GM21717 (cell line): Measurements from ENCODE around the gene GLB1L.
A peak's percentile ranks its signal among the peaks of the same experiment; 100 is the strongest.
"Not testable (repeated sequence)": the region's sequence is repeated elsewhere in the genome, so short reads cannot be mapped to it uniquely, and the experiment has no call there.

Source experiments
- ATAC-seq: cut with Tn5 transposase; IDR thresholded peaks from one replicate; pipeline ENCODE4 v1.9.1; 2021; ENCODE audit warnings: mild to moderate bottlenecking, moderate library complexity; ENCODE audit not compliant: unreplicated experiment

The GLB1L gene

GRCh38 chr2:219209236-219210195 lies 35.7 kb downstream of the GLB1L start:
- ATAC-seq: no peak

DNA sequence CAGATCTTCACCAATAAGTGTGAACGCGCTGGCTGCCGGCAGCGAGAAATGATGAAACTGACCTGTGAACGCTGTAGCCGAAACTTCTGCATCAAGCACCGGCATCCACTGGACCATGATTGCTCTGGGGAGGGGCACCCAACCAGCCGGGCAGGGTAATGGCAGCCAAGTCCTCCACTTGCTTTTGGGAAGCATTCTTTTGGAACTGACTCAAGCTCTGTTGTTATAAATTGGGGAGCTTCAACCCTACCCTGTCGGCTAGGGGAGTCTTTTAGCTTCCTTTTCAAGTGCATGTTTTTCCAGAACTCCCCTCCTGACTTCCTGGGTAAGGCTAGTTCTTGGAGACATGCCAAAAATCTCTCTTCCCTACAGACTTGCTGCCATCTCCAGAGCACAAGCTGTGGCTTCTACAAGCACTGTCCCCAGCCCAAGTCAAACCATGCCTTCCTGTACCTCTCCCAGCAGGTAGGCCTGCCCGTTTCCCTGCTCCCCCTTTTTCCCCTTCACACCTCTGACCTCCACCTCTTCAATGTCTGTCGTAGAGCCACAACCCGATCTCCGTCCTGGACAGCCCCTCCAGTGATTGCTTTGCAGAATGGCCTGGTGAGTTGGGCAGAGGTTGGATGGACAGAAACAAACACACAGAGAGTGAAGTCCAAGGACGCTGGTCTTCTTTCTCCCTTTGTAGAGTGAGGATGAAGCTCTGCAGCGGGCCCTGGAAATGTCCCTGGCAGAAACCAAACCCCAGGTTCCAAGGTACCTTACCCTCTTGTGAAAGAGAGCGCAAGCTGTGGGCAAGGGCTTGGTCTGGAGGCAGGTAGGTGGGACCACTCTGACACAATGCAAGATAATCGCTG lies 37.1 kb downstream of the GLB1L start:
- no peak for ATAC-seq

DNA sequence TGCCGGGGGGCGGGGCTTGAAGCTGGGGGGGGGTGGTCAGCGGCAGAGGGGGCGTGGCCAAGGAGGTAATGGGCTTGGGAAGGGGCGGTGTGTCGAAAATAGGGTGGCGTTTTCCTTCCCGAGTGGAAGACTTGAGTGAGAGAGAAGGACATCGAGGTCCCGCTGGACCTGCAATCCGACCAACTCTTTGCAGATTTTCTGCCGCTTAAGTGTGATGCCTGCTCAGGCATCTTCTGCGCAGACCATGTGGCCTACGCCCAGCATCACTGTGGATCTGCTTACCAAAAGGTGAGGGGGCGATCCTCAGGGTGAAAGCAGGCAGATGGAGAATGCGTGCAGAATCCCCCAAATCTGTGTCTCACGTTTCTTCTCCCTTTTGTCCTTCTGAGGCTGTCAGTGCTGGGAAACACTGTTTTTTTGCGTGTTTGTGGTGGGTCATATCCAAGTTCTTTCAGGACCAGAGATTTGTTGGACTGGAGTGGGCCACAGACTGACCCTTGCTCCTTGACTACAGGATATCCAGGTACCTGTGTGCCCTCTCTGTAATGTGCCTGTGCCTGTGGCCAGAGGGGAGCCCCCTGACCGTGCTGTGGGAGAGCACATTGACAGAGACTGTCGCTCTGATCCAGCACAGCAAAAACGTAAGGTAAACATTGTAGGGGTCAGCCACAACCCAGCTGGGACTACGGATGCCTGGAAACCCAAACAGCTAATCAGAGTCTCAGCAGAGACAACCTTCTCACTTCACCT lies 37.9 kb downstream of the GLB1L start:
- no peak for ATAC-seq

GRCh38 chr2:219206328-219207133 lies 38.7 kb downstream of the GLB1L start, which contains the start of gene ZFAND2B:
Gene ZFAND2B (plus strand): TSS chr2:219206782. CDS start chr2:219206988, 206 bp downstream.
- ATAC-seq: peak; percentile 98

DNA sequence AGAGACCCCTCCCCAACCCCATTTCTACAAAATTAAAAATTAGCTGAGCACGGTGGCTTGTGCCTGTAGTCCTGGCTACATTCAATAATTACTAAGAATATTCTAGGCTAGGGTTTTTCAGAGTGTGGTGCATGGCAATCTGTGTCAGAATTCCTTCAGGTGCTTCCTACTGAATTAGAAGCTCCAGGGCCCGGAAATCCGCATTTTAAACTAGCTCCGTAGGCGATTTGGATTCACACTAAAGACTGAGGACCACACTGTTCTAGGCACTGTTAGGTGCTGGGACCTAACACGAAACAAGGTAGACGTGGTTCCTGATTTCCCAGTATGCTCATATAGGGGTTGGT lies 39.3 kb downstream of the GLB1L start:
- ATAC-seq: no peak

- no peak for ATAC-seq
Observed at GRCh38 chr2:219205165-219205538, 40.1 kb downstream of the GLB1L start.

GRCh38 chr2:219204425-219205164 lies 40.6 kb downstream of the GLB1L start:
- ATAC-seq: no peak

DNA sequence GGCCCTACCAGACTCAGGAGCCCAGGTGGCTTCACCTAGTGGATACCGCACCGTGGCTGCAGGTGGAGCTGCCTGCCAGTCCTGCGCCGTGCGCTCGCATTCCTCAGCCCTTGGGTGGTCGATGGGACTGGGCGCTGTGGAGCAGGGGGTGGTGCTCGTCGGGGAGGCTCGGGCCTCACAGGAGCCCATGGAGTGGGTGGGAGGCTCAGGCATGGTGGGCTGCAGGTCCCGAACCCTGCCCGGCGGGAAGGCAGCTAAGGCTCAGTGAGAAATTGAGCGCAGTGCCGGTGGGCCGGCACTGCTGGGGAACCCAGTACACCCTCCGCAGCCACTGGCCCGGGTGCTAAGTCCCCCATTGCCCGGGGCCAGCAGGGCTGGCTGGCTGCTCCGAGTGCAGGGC lies 43.9 kb downstream of the GLB1L start:
- not testable (repeated sequence) for ATAC-seq

DNA sequence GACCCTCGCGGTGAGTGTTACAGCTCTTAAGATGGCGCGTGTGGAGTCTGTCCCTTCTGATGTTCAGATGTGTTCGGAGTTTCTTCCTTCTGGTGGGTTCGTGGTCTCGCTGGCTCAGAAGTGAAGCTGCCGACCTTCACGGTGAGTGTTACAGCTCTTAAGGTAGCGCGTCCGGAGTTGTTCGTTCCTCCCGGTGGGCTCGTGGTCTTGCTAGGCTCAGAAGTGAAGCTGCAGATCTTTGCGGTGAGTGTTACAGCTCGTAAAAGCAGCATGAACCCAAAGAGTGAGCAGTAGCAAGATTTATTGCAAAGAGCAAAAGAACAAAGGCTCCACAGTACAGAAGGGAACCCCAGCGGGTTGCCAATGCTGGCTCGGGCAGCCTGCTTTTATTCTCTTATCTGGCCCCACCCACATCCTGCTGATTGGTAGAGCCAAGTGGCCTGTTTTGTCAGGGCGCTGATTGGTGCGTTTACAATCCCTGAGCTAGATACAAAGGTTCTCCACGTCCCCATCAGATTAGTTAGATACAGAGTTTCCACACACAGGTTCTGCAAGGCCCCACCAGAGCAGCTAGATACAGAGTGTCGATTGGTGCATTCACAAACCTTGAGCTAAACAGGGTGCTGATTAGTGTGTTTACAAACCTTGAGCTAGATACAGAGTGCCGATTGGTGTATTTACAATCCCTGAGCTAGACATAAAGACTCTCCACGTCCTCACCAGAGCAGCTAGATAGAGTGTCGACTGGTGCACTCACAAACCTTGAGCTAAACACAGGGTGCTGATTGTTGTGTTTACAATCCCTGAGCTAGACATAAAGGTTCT lies 44.5 kb downstream of the GLB1L start:
- not testable (repeated sequence) for ATAC-seq

DNA sequence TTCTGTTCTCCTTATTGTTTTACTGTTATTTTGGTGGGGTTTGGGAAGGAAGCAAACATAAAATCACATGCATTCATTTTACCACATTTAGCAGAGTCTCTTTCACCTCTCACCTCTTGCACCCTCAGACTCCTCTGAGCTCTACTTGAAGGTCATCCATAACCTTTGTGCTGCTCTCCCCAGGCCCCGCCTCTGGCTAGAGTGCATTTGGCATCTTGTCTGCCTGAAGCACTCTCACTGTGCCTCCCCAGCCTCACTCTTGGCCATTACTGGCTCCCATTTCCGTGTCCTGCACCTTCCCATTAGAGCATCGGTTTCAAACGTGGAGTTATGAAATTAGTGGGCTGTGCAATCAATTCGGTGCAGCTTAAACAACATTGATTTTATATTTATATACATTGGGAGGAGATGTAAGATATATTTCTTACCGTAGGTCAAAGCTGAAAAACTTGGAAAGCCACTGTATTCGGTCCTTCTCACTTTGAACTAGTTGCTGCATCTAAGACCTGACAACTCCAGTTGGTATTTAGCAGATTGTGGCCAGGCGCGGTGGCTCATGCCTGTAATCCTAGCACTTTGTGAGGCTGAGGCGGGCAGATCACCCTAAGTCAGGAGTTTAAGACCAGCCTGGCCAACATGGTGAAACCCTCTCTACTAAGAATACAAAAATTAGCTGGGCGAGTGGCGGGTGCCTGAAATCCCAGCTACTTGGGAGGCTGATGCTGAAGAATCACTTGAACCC lies 45.6 kb downstream of the GLB1L start:
- no peak for ATAC-seq

DNA sequence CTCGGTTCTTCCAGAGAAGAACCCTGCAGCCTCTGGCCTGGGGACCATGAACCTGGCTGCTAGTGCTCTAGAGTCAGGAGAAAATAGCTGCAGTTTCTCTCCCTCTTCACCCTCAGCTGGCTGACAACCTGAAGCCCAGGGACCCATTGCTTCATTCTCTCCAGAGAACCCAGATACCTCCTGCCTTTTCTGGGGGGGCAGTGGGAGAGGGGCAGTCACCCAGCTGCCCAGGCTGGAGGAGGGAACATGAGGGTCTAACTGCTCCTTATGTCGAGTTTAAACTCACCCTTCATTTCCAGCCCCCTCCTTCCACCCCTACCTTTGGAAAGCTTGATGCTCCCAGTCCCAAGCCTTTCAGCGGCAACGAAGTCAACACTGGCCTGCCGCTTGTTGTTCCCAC lies 46.3 kb downstream of the GLB1L start:
- ATAC-seq: no peak

DNA sequence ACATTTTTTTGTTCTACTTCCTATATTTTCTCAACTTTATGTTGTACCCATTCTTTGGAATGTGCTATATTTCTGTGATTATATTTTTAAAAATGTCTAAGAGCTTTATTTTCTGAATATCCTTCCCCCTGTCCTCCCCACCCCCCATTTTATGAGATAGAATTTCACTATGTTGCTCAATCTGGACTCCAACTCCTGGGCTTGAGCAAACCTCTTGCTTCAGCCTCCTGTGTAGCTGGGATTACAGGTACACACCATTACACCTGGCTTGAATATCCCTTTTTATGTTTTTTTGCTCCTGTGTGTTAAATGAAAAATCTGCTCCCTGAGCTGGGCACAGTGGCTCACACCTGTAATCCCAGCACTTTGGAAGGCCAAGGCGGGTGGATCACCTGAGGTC lies 47.9 kb downstream of the GLB1L start:
- no peak for ATAC-seq

GRCh38 chr2:219186754-219187456 lies 58.3 kb downstream of the GLB1L start:
- no peak for ATAC-seq
